Smooth muscle cell (in vitro differentiated cells): ENCODE data around the gene DEAF1. TPM values are rescaled to one million over a fixed set of nuclear protein-coding genes. Genes with fewer than 3 reads are reported as not detected.

Experiments
- DNase-seq: peaks from one replicate; lab custom pipeline; 2025; ENCODE audit not compliant: unreplicated experiment; lab: John Stamatoyannopoulos, UW
- H2AFZ ChIP-seq: fragments of 200-600 bp; sonication (generic); 2 replicates; pipeline ENCODE4 v1.6.0; 2016; ENCODE audit warnings: antibody characterized with exemption, low read depth, mild to moderate bottlenecking
- H3F3A ChIP-seq: fragments of 200-600 bp; sonication (generic); 2 replicates; pipeline ENCODE4 v1.6.0; 2017; ENCODE audit warnings: antibody characterized with exemption, low read depth
- H3K27ac ChIP-seq: fragments of 200-600 bp; sonication (generic); 2 replicates; pipeline ENCODE4 v1.5.1; 2016; ENCODE audit warnings: low read depth, mild to moderate bottlenecking
- H3K27me3 ChIP-seq: fragments of 200-600 bp; sonication (generic); 2 replicates; pipeline ENCODE4 v1.6.1; 2016; ENCODE audit warnings: low read depth, mild to moderate bottlenecking
- H3K36me3 ChIP-seq: fragments of 200-600 bp; sonication (generic); 2 replicates; pipeline ENCODE4 v1.5.1; 2016; ENCODE audit warnings: low read depth
- H3K4me1 ChIP-seq: fragments of 200-600 bp; sonication (generic); 2 replicates; pipeline ENCODE4 v1.5.1; 2016; ENCODE audit warnings: low read depth
- H3K4me2 ChIP-seq: fragments of 200-600 bp; sonication (generic); 2 replicates; pipeline ENCODE4 v1.6.0; 2016; ENCODE audit warnings: mild to moderate bottlenecking
- H3K4me3 ChIP-seq: fragments of 200-600 bp; sonication (generic); 2 replicates; pipeline ENCODE4 v1.5.1; 2016; ENCODE audit warnings: mild to moderate bottlenecking
- H3K79me2 ChIP-seq: fragments of 200-600 bp; sonication (generic); 2 replicates; pipeline ENCODE4 v1.6.0; 2016; ENCODE audit warnings: low read depth, mild to moderate bottlenecking
- H3K9ac ChIP-seq: fragments of 200-600 bp; sonication (generic); 2 replicates; pipeline ENCODE4 v1.6.0; 2016; ENCODE audit warnings: low read depth
- H3K9me3 ChIP-seq: fragments of 200-600 bp; sonication (generic); replicated peaks from 2 replicates; pipeline ENCODE4 v1.5.1; 2016; ENCODE audit warnings: low read depth
- H4K20me1 ChIP-seq: fragments of 200-600 bp; sonication (generic); 2 replicates; pipeline ENCODE4 v1.6.0; 2016; ENCODE audit warnings: low read depth
- CTCF ChIP-seq: fragments of 200-600 bp; sonication (generic); IDR thresholded peaks from 2 replicates; pipeline ENCODE4 v1.5.1; 2017; ENCODE audit warnings: borderline replicate concordance, mild to moderate bottlenecking, antibody characterized with exemption; ENCODE audit not compliant: insufficient read depth, poor library complexity, severe bottlenecking
- WGBS: methylation state at CpG from one replicate; pipeline ENCODE4 v1.1.7; 2016; ENCODE audit warnings: low lambda C conversion rate; 5-methylcytosine and 5-hydroxymethylcytosine counted together
- polyA plus RNA-seq: library from polyadenylated mRNA; unstranded; fragments of >200 nt; fragmentation: Nextera tagmentation; extraction: Ambion mirVana; gene quantifications from 2 replicates; pipeline ENCODE4 v1.2.1, GENCODE V29; 2016
- total RNA-seq: library from RNA; depleted of rRNA; stranded (reverse); fragments of >200 nt; gene quantifications from 2 replicates; pipeline ENCODE4 v1.2.3, GENCODE V29; 2014

Gene DEAF1
- total and polyA plus RNA-seq, 2 experiments from 2014 or later: 18.7 to 39.2 TPM

GRCh38 chr11:688681-689080 is 6.3 kb downstream of the DEAF1 start:
- Histone ChIP-seq H3K9me3 (no peaks in the 10 kb centered on the region), H3K79me2 (peaks cover 14% of the 10 kb centered on the region), H3K27ac (no peak overlapping the region), H3K27me3 (no peaks in the 10 kb centered on the region), H3K4me2 (no peak overlapping the region), H2AFZ (no peak overlapping the region), H3K4me1 (peaks cover 10% of the 10 kb centered on the region), H3K9ac (no peak overlapping the region), H3K4me3 (no peak overlapping the region), H3F3A (no peaks in the 10 kb centered on the region), H4K20me1 (peaks cover 44% of the 10 kb centered on the region), H3K36me3 (peaks cover under 1% of the 10 kb centered on the region)
- 91% methylated on average over 9 of the region's 9 CpGs for WGBS
- no peak for DNase-seq
- TF ChIP-seq CTCF: no peak

GRCh38 chr11:687751-688150 is 7.3 kb downstream of the DEAF1 start:
- H3K27me3 ChIP-seq: no peaks in the 10 kb centered on the region
- H3K4me1 ChIP-seq: peaks cover under 1% of the 10 kb centered on the region
- no peak overlapping the region for H2AFZ ChIP-seq
- H3K79me2 ChIP-seq: peaks cover 5% of the 10 kb centered on the region
- no peak for TF ChIP-seq CTCF
- no peaks in the 10 kb centered on the region for H3F3A ChIP-seq
- no peaks in the 10 kb centered on the region for H3K9me3 ChIP-seq
- H3K27ac ChIP-seq: no peak overlapping the region
- H3K4me2 ChIP-seq: no peak overlapping the region
- H3K36me3 ChIP-seq: peaks cover 8% of the 10 kb centered on the region
- no peak overlapping the region for H3K9ac ChIP-seq
- no peak overlapping the region for H3K4me3 ChIP-seq
- DNase-seq: no peak
- peaks cover 36% of the 10 kb centered on the region for H4K20me1 ChIP-seq
- 97% methylated on average over 13 of the region's 13 CpGs for WGBS

- H3K4me1 ChIP-seq: no peaks in the 10 kb centered on the region
- no peak for TF ChIP-seq CTCF
- no peak overlapping the region for H3K4me3 ChIP-seq
- H4K20me1 ChIP-seq: peaks cover 25% of the 10 kb centered on the region
- H3K79me2 ChIP-seq: no peaks in the 10 kb centered on the region
- no peaks in the 10 kb centered on the region for H3K9me3 ChIP-seq
- no peak for DNase-seq
- 94% methylated on average over 30 of the region's 30 CpGs for WGBS
- no peak overlapping the region for H3K27ac ChIP-seq
- H2AFZ ChIP-seq: no peak overlapping the region
- H3K36me3 ChIP-seq: peaks cover 8% of the 10 kb centered on the region
- no peaks in the 10 kb centered on the region for H3K27me3 ChIP-seq
- H3F3A ChIP-seq: no peaks in the 10 kb centered on the region
- H3K9ac ChIP-seq: no peak overlapping the region
- no peak overlapping the region for H3K4me2 ChIP-seq
Observed at GRCh38 chr11:686451-687243, 8.4 kb downstream of the DEAF1 start.

GRCh38 chr11:680970-681369 is 14.1 kb downstream of the DEAF1 start:
- no peak overlapping the region for H3K9ac ChIP-seq
- H3F3A ChIP-seq: no peaks in the 10 kb centered on the region
- H3K4me2 ChIP-seq: no peak overlapping the region
- no peaks in the 10 kb centered on the region for H3K9me3 ChIP-seq
- H4K20me1 ChIP-seq: peaks cover 7% of the 10 kb centered on the region
- TF ChIP-seq CTCF: no peak
- no peaks in the 10 kb centered on the region for H3K27me3 ChIP-seq
- H2AFZ ChIP-seq: no peak overlapping the region
- H3K79me2 ChIP-seq: no peaks in the 10 kb centered on the region
- WGBS: 94% methylated on average over 13 of the region's 13 CpGs
- H3K36me3 ChIP-seq: peaks cover 8% of the 10 kb centered on the region
- H3K4me1 ChIP-seq: no peaks in the 10 kb centered on the region
- H3K27ac ChIP-seq: no peak overlapping the region
- H3K4me3 ChIP-seq: no peak overlapping the region
- DNase-seq: no peak
